Measurements from ENCODE around the gene GPAM. TPM values are rescaled to one million over a fixed set of nuclear protein-coding genes. Genes with fewer than 3 reads are reported as not detected.

The GPAM gene
- total RNA-seq, 2 experiments from 2014 or later = 7.4 to 8.6 TPM

DNA sequence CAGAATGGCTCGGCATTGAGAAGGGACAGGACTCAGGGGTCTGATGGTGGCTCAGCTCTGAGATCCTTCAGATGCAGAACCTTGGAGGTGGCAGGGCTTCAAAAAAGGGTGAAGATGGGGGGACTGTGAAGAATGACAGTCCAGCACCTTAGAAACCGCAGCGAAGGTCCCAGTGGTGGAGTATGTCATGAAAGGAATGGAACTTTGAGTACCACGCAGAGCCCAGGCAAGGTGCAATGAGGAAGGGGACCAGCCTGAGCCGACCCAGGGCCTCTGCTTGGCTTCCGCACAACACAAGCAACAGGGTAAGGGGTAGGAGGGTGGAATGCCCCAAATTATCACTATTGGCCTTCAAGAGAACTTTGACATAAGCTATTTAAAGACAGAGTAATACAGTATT lies 8.2 kb upstream of the GPAM start:
- ATAC-seq = no peak
- TF ChIP-seq, protein P1, sequence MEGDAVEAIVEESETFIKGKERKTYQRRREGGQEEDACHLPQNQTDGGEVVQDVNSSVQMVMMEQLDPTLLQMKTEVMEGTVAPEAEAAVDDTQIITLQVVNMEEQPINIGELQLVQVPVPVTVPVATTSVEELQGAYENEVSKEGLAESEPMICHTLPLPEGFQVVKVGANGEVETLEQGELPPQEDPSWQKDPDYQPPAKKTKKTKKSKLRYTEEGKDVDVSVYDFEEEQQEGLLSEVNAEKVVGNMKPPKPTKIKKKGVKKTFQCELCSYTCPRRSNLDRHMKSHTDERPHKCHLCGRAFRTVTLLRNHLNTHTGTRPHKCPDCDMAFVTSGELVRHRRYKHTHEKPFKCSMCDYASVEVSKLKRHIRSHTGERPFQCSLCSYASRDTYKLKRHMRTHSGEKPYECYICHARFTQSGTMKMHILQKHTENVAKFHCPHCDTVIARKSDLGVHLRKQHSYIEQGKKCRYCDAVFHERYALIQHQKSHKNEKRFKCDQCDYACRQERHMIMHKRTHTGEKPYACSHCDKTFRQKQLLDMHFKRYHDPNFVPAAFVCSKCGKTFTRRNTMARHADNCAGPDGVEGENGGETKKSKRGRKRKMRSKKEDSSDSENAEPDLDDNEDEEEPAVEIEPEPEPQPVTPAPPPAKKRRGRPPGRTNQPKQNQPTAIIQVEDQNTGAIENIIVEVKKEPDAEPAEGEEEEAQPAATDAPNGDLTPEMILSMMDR (IDR thresholded peaks at IDR 0.05) = no peak
- Mint-ChIP-seq H3K4me3 (no peak overlapping the region), H3K9me3 (no peaks in the 10 kb centered on the region), H3K27me3 (no peaks in the 10 kb centered on the region), H3K27ac (no peak overlapping the region), H3K4me1 (ENCODE audit: low read depth) (no peaks in the 10 kb centered on the region), H3K36me3 (ENCODE audit: low read depth) (no peaks in the 10 kb centered on the region)
- ChIA-PET CTCF (interaction anchor here (1.2 kb wide), 1 partner anchor 116 kb away, joined by 3 read pairs; no protein-coding TSS in a partner anchor), POLR2A (no interaction called here)
- DNase-seq = no peak
- intact Hi-C loops (cut with micrococcal nuclease) = no loop called here

DNA sequence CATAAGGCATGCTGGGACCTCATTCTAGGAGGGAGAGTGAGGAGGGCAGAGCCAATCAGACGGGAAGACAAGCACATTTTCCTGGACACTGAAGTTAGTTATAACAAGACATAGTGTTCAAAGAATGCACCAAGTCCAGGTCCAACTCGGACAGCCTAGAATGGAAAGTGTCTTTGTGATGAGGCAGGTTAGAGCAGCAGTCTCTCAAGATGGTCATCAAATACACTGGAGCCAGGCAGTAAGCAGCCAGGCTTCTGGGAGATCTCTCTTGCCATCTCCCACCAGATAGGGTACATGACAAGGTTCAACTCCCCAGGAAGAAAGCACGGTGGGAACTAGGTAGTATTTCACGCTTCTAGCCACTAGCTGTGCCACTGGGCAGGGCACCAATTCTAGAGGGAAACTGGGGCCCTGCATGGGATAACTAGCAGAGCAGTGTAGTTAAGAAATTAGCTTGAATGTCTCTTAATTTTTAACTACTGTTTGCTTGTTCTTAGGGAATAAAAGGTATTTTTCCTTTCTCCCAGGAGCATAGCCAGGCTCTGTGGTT lies 7.6 kb upstream of the GPAM start:
- H3K27me3 Mint-ChIP-seq = no peaks in the 10 kb centered on the region
- TF ChIP-seq, protein P1 (IDR thresholded peaks at IDR 0.05) = no peak
- intact Hi-C loops (cut with micrococcal nuclease) = no loop called here
- no peak overlapping the region for H3K4me3 Mint-ChIP-seq
- ATAC-seq (no peak), DNase-seq (no peak)
- H3K36me3 Mint-ChIP-seq (ENCODE audit: low read depth) = no peaks in the 10 kb centered on the region
- CTCF ChIA-PET = interaction anchor here (1.2 kb wide), 1 partner anchor 116 kb away, joined by 3 read pairs; no protein-coding TSS in a partner anchor
- H3K4me1 Mint-ChIP-seq (ENCODE audit: low read depth) = no peaks in the 10 kb centered on the region
- no peak overlapping the region for H3K27ac Mint-ChIP-seq
- POLR2A ChIA-PET = no interaction called here
- no peaks in the 10 kb centered on the region for H3K9me3 Mint-ChIP-seq

DNA sequence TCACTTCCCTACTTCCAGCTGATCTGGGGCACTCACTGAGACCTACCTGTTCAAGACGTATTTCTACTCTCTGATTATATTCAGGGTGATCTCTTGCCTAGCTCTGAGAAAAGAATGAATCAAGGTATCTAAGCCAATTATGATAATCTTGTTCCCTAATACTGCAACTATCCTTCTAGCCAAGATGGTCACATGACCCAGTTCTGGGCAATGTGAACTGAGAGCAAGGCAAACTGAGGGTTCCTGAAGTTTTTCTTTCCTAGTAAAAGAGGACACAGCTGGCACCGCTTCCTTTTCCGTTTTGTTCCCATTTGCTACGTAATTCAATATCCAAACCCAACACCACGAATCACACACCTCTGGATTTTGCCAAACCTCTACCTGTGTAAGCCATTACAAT lies 5.9 kb upstream of the GPAM start:
- H3K27me3 Mint-ChIP-seq = no peaks in the 10 kb centered on the region
- no peak for DNase-seq
- H3K4me1 Mint-ChIP-seq (ENCODE audit: low read depth) = peaks cover 5% of the 10 kb centered on the region
- H3K4me3 Mint-ChIP-seq = no peak overlapping the region
- no peak overlapping the region for H3K27ac Mint-ChIP-seq
- CTCF ChIA-PET = no interaction called here
- TF ChIP-seq, protein P1 (IDR thresholded peaks at IDR 0.05) = no peak
- peaks cover 6% of the 10 kb centered on the region for H3K9me3 Mint-ChIP-seq
- H3K36me3 Mint-ChIP-seq (ENCODE audit: low read depth) = peaks cover 2% of the 10 kb centered on the region
- intact Hi-C loops (cut with micrococcal nuclease) = loop anchor here (10.0 kb wide), 1 partner anchor 115 kb away; no protein-coding TSS in a partner anchor
- POLR2A ChIA-PET = no interaction called here
- ATAC-seq = no peak

DNA sequence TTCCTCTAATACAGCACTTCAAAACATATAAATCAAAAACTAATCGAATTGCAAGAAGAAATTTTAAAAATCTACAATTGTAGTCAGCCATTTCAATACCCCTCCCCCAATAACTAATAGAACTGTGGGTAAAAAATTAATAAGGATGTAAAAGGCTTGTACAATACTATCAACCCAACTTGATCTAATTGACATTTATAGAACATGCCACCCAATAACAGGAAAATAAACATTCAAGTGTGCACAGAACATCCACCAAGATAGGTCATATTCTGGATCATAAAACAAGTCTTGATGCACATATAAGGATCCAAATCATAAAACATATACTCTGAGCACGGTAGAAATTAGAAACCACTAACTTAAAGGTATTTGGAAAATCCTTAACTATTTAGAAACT lies 4.0 kb upstream of the GPAM start:
- TF ChIP-seq, protein P1 (IDR thresholded peaks at IDR 0.05) = no peak
- Mint-ChIP-seq H3K4me3 (no peak overlapping the region), H3K27me3 (no peaks in the 10 kb centered on the region), H3K36me3 (ENCODE audit: low read depth) (peaks cover 2% of the 10 kb centered on the region), H3K4me1 (ENCODE audit: low read depth) (peaks cover 13% of the 10 kb centered on the region), H3K27ac (no peak overlapping the region), H3K9me3 (peaks cover 6% of the 10 kb centered on the region)
- CTCF ChIA-PET = interaction anchor here (2.2 kb wide), 1 partner anchor 121 kb away, joined by 6 read pairs; no protein-coding TSS in a partner anchor
- DNase-seq (no peak), ATAC-seq (no peak)
- intact Hi-C loops (cut with micrococcal nuclease) = loop anchor here (10.0 kb wide), 1 partner anchor 117 kb away; no protein-coding TSS in a partner anchor
- POLR2A ChIA-PET = no interaction called here

DNA sequence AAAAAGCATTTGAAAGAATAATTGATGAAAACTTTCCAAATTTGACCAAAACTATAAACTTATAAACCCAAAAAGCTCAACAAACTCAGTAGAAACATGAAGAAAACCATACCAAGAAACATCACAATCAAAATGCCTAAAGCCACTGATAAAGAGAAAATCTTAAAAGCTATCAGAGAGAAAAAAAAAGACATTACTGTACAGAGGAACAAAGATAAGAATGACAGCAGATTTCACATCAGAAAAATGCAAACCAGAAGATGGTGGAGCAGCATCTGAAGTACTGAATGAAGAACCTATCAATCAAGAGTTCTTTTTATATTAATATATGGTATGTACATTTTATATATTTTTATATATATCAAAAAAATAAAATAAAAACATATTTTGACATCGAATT lies 2.4 kb upstream of the GPAM start:
- Mint-ChIP-seq H3K27ac (no peak overlapping the region), H3K4me3 (no peak overlapping the region), H3K27me3 (no peaks in the 10 kb centered on the region), H3K4me1 (ENCODE audit: low read depth) (peaks cover 18% of the 10 kb centered on the region), H3K36me3 (ENCODE audit: low read depth) (peaks cover 2% of the 10 kb centered on the region), H3K9me3 (peaks cover 6% of the 10 kb centered on the region)
- CTCF ChIA-PET = interaction anchor here (0.9 to 2.2 kb wide), 3 partner anchors 49 to 286 kb away, joined by 3 to 6 read pairs (median 3); no protein-coding TSS in a partner anchor
- DNase-seq = no peak
- intact Hi-C loops (cut with micrococcal nuclease) = loop anchor here (10.0 kb wide), 1 partner anchor 119 kb away; no protein-coding TSS in a partner anchor
- ATAC-seq = no peak
- TF ChIP-seq, protein P1 (IDR thresholded peaks at IDR 0.05) = no peak
- POLR2A ChIA-PET = no interaction called here
